AG10803 (cell line): ENCODE measurements around the gene FAM78A.
"Not testable (repeated sequence)": the region's sequence is repeated elsewhere in the genome, so short reads cannot be mapped to it uniquely, and the experiment has no call there.

Experiments used
- DNase-seq: peaks from one replicate; pipeline ENCODE4 v3.0.0; 2010; ENCODE audit warnings: low read depth
- H3K4me3 ChIP-seq: 2 replicates; pipeline ENCODE4 v1.5.1; 2011; ENCODE audit warnings: mild to moderate bottlenecking, low read length, control low read depth
- CTCF ChIP-seq: conservative IDR thresholded peaks from 2 replicates; pipeline ENCODE4 v1.5.1; 2011; ENCODE audit warnings: mild to moderate bottlenecking, low read length, control low read depth, inconsistent platforms

FAM78A gene

GRCh38 chr9:131254626-131255025 lies 21.7 kb downstream of the FAM78A start:
- DNase-seq = no peak
- no peak overlapping the region for H3K4me3 ChIP-seq
- no peak for TF ChIP-seq CTCF

- TF ChIP-seq CTCF = no peak
- peak; percentile 75 for DNase-seq
- no peak overlapping the region for H3K4me3 ChIP-seq
These were observed 22.3 kb downstream of the FAM78A start for GRCh38 chr9:131253891-131254491.

- DNase-seq = no peak
- no peak overlapping the region for H3K4me3 ChIP-seq
- TF ChIP-seq CTCF = no peak
These were observed 24.2 kb downstream of the FAM78A start for GRCh38 chr9:131252120-131252519.

GRCh38 chr9:131246618-131247017 lies 29.7 kb downstream of the FAM78A start:
- no peak for TF ChIP-seq CTCF
- no peak for DNase-seq

GRCh38 chr9:131244331-131244730 lies 32.0 kb downstream of the FAM78A start:
- H3K4me3 ChIP-seq, DNase-seq: not testable (repeated sequence)

More at GRCh38 chr9:131246618-131247017, 29.7 kb downstream of the FAM78A start:
- H3K4me3 ChIP-seq = no peak overlapping the region

- TF ChIP-seq CTCF = no peak
- no peak for DNase-seq
- no peak overlapping the region for H3K4me3 ChIP-seq
These were observed 36.0 kb downstream of the FAM78A start for GRCh38 chr9:131240047-131240921.

- TF ChIP-seq CTCF = no peak
- DNase-seq = no peak
- no peak overlapping the region for H3K4me3 ChIP-seq
These were observed 36.9 kb downstream of the FAM78A start for GRCh38 chr9:131239161-131239975.
